Kidney glomerular epithelial cell (primary cell): ENCODE data around the gene SPN.
"Not testable (repeated sequence)": the region's sequence is repeated elsewhere in the genome, so short reads cannot be mapped to it uniquely, and the experiment has no call there.

Experiments
- DNase-seq: peaks from one replicate; lab custom pipeline; 2025; lab: John Stamatoyannopoulos, UW

Gene SPN, protein sequence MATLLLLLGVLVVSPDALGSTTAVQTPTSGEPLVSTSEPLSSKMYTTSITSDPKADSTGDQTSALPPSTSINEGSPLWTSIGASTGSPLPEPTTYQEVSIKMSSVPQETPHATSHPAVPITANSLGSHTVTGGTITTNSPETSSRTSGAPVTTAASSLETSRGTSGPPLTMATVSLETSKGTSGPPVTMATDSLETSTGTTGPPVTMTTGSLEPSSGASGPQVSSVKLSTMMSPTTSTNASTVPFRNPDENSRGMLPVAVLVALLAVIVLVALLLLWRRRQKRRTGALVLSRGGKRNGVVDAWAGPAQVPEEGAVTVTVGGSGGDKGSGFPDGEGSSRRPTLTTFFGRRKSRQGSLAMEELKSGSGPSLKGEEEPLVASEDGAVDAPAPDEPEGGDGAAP

DNA sequence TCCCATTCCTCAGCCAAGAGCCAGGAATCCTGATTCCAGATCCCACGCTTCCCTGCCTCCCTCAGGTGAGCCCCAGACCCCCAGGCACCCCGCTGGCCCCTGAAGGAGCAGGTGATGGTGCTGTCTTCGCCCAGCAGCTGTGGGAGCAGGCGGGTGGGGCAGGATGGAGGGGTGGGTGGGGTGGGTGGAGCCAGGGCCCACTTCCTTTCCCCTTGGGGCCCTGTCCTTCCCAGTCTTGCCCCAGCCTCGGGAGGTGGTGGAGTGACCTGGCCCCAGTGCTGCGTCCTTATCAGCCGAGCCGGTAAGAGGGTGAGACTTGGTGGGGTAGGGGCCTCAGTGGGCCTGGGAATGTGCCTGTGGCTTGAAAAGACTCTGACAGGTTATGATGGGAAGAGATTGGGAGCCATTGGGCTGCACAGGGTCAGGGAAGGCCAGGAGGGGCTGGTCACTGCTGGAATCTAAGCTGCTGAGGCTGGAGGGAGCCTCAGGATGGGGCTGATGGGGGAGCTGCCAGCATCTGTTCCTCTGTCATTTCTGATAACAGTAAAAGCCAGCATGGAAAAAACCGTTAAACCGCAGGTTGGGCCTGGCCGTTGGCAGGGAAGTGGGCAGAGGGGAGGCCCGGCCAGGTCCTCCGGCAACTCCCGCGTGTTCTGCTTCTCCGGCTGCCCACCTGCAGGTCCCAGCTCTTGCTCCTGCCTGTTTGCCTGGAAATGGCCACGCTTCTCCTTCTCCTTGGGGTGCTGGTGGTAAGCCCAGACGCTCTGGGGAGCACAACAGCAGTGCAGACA is at the start of gene SPN:
SPN (plus strand) TSS at position 232 of the 791 bp plus-strand sequence; CDS start at position 714, 482 bp downstream.
- DNase-seq: no peak

GRCh38 chr16:29613307-29614057 is 49.6 kb upstream of the SPN start:
- DNase-seq: peak; percentile 29

- peak; percentile 78 for DNase-seq
These were observed 48.2 kb upstream of the SPN start for GRCh38 chr16:29614691-29615314.

- not testable (repeated sequence) for DNase-seq
These were observed 46.9 kb upstream of the SPN start for GRCh38 chr16:29616127-29616526.

DNA sequence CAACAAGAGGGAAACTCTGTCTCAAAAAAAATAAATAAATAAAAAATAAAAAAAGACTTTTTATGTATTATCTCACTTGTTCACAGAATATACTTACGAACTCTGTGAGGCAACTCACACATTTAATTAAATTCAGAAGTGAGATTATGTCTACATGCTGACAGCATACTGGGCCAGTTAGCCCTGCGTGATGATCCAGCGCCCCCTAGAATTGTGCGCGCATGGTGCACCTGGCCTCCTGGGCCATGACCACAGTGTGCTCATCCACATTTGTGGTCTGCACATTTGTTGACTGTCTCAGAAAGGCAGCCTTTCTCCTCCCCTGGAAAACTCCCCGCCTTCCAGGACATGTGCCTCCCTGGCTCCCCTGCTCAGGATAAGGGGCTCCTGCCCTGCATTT is 42.5 kb upstream of the SPN start:
- DNase-seq: not testable (repeated sequence)

DNA sequence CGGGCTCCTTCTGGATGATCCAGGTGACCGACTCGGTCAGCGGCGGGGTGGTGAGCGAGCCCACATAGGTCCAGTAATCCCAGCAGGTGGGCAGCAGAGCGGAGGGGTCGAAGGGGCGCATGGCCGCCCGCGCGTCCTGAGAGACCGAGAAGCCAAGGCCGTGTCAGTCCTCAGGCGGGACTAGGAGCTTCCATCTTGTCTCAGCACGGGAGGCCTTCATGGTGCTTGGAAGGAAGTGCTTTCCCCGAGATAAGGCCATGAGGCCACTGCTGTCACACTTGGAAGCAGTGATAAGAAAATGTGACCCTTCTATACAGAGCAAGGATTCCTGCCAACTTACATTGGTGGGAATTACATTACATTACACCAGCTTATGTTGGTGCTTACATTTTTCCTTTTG is 40.3 kb upstream of the SPN start:
- DNase-seq: not testable (repeated sequence)

DNA sequence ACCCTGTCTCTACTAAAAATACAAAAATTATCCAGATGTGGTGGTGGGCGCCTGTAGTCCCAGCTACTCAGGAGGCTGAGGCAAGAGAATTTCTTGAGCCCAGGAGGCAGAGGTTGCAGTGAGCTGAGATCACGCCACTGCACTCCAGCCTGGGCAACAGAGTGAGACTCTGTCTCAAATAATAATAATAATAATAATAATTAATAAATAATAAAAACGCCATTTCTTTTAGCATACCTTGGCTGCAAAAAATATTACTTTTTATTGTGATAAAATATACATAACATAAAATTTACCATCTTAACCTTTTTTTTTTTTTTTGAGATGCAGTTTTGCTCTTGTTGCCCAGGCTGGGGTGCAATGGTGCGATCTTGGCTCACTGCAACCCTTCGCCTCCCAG is 39.8 kb upstream of the SPN start:
- not testable (repeated sequence) for DNase-seq

DNA sequence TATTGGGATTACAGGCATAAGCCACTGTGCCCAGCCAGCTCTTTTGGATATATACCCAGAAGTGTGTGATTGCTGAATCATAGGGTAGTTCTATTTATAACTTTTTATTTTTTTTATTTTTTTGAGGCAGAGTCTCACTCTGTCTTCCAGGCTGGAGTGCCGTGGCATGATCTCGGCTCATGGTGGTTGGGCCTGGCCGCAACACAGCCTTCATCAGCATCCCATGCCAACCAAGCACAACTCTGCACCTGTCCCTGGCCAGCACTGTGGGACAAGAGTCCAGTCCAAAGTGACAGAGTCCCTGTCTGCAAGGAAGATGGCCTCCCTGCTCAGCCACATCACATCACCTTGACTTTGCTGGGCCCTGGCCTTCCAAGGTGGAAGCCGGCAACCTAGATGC is 37.9 kb upstream of the SPN start:
- not testable (repeated sequence) for DNase-seq

- DNase-seq: not testable (repeated sequence)
These were observed 36.2 kb upstream of the SPN start for GRCh38 chr16:29626778-29627331.

GRCh38 chr16:29627661-29628075 is 35.4 kb upstream of the SPN start:
- not testable (repeated sequence) for DNase-seq

GRCh38 chr16:29628707-29629106 is 34.3 kb upstream of the SPN start:
- DNase-seq: not testable (repeated sequence)

GRCh38 chr16:29629318-29629717 is 33.7 kb upstream of the SPN start:
- DNase-seq: not testable (repeated sequence)

- not testable (repeated sequence) for DNase-seq
These were observed 31.4 kb upstream of the SPN start for GRCh38 chr16:29631658-29632057.

GRCh38 chr16:29635902-29636301 is 27.1 kb upstream of the SPN start:
- not testable (repeated sequence) for DNase-seq

- not testable (repeated sequence) for DNase-seq
These were observed 26.7 kb upstream of the SPN start for GRCh38 chr16:29636368-29636767.

DNA sequence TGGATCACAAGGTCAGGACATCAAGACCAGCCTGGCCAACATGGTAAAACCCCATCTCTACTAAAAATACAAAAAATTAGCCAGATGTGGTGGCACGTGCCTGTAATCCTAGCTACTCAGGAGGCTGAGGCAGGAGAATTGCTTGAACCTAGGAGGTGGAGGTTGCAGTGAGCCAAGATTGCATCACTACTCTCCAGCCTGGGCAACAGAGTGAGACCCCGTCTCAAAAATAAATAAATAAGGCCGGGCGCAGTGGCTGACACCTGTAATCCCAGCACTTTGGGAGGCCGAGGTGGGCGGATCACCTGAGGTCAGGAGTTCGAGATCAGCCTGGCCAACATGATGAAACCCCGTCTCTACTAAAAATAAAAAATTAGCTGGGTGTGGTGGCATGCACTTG is 24.3 kb upstream of the SPN start:
- DNase-seq: not testable (repeated sequence)

DNA sequence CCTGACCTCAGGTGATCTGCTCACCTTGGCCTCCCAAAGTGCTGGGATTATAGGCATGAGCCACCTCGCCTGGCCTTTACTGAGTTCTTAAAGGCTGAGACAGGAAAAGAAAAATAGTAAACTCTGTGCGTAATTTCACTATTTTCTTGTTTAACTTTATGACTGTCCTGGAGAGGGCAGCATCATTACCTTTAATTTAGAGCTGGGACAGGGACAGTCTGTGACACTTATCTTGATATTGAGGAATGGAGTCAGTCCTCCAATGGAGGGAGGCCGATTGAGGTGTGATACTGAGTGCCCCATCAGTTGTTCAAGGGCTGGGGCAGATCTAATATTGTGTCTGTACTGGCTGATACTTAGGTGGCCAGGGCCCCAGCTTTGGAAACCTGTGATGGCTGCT is 21.5 kb upstream of the SPN start:
- no peak for DNase-seq

GRCh38 chr16:29643596-29643995 is 19.5 kb upstream of the SPN start:
- DNase-seq: no peak

DNA sequence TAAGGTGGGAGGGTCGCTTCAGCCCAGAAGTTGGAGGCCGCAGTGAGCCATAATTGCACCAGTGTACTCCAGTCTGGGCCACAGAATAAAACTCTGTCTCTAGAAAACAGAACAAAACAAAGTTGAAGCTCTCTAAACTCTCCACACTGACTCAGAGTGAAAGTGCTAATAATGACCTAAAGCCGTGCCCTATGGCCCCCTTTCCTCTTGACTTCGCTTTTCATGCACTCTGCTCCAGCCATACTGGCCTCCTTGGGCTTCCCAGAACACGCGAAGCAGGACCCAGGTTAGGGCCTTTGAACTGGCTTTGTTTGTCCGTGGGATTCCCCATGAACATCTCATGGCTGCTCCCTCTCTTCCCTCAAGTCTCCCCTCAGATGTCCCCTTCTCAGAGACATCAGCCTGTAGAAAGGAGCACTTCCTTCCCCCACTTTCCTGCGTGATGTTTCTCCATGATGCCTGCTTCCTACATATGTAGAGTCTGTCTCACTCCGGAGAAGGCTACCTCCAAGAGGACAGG is 18.6 kb upstream of the SPN start:
- DNase-seq: no peak

GRCh38 chr16:29644973-29645693 is 17.9 kb upstream of the SPN start:
- DNase-seq: no peak
